SJCRH30 (cell line): Measurements from ENCODE around the gene NRXN2. TPM values are rescaled to one million over a fixed set of nuclear protein-coding genes. Genes with fewer than 3 reads are reported as not detected.

Source experiments
- DNase-seq, 2 experiments: peaks; one replicate each; pipeline ENCODE4 v3.0.0-alpha.2; 2015 to 2020
- H3K27ac ChIP-seq: fragments of 250-450 bp; sonication (Bioruptor Pico); 2 replicates; pipeline ENCODE4 v1.5.1; 2020; ENCODE audit warnings: mild to moderate bottlenecking, moderate library complexity
- H3K27me3 ChIP-seq: fragments of 250-450 bp; sonication (Bioruptor Pico); 2 replicates; pipeline ENCODE4 v1.5.1; 2020; ENCODE audit warnings: mild to moderate bottlenecking, moderate library complexity
- H3K36me3 ChIP-seq: fragments of 250-450 bp; sonication (Bioruptor Pico); 2 replicates; pipeline ENCODE4 v1.5.1; 2020; ENCODE audit warnings: mild to moderate bottlenecking, moderate library complexity
- H3K4me1 ChIP-seq: fragments of 250-450 bp; sonication (Bioruptor Pico); 2 replicates; pipeline ENCODE4 v1.5.1; 2020; ENCODE audit warnings: mild to moderate bottlenecking, moderate library complexity
- H3K4me3 ChIP-seq: fragments of 250-450 bp; sonication (Bioruptor Pico); 2 replicates; pipeline ENCODE4 v1.5.1; 2020; ENCODE audit warnings: mild to moderate bottlenecking, moderate library complexity
- H3K9me3 ChIP-seq: fragments of 250-450 bp; sonication (Bioruptor Pico); replicated peaks from 2 replicates; pipeline ENCODE4 v1.5.1; 2020; ENCODE audit warnings: mild to moderate bottlenecking, moderate library complexity
- total RNA-seq: library from RNA; depleted of rRNA; stranded (reverse); fragments of >200 nt; shearing (Covaris generic); gene quantifications from 2 replicates; pipeline ENCODE4 v1.2.3, GENCODE V29; 2014; rRNA removed

NRXN2 gene
- total RNA-seq, 1 experiment from 2014 or later: 0.08 TPM

- H3K27ac ChIP-seq: no peak overlapping the region
- no peaks in the 10 kb centered on the region for H3K9me3 ChIP-seq
- H3K4me3 ChIP-seq: no peak overlapping the region
- no peaks in the 10 kb centered on the region for H3K36me3 ChIP-seq
- no peak for DNase-seq
- H3K27me3 ChIP-seq: no peaks in the 10 kb centered on the region
- no peaks in the 10 kb centered on the region; the same call in 1 of the 2 replicates for H3K4me1 ChIP-seq
Measured at GRCh38 chr11:64559351-64560138, 163.5 kb downstream of the NRXN2 start.

DNA sequence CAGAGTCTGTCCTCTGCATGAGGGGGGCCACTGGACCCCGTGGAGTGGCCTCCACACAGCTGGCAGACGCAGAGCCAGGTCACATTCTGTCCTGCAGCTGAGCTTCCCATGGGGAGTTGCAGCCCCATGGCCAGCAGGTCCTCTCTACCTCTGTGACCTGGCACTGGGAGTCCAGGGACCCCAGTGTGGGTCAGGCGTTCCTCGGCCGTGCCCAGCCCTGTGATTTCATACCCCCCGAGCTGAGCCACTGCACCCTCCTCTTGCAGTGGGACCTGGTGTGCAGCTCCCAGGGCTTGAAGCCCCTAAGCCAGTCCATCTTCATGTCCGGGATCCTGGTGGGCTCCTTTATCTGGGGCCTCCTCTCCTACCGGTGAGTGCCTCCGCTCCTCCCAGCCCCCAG is 164.1 kb downstream of the NRXN2 start:
- Histone ChIP-seq H3K9me3 (no peaks in the 10 kb centered on the region), H3K36me3 (no peaks in the 10 kb centered on the region), H3K27me3 (no peaks in the 10 kb centered on the region), H3K4me3 (no peak overlapping the region), H3K27ac (no peak overlapping the region), H3K4me1 (no peaks in the 10 kb centered on the region; the same call in 1 of the 2 replicates)
- no peak for DNase-seq

- H3K27ac ChIP-seq: no peak overlapping the region
- H3K36me3 ChIP-seq: no peaks in the 10 kb centered on the region
- H3K9me3 ChIP-seq: no peaks in the 10 kb centered on the region
- DNase-seq: no peak
- no peaks in the 10 kb centered on the region; the same call in 1 of the 2 replicates for H3K4me1 ChIP-seq
- no peak overlapping the region for H3K4me3 ChIP-seq
- H3K27me3 ChIP-seq: no peaks in the 10 kb centered on the region
Measured at GRCh38 chr11:64558065-64558745, 164.8 kb downstream of the NRXN2 start.

DNA sequence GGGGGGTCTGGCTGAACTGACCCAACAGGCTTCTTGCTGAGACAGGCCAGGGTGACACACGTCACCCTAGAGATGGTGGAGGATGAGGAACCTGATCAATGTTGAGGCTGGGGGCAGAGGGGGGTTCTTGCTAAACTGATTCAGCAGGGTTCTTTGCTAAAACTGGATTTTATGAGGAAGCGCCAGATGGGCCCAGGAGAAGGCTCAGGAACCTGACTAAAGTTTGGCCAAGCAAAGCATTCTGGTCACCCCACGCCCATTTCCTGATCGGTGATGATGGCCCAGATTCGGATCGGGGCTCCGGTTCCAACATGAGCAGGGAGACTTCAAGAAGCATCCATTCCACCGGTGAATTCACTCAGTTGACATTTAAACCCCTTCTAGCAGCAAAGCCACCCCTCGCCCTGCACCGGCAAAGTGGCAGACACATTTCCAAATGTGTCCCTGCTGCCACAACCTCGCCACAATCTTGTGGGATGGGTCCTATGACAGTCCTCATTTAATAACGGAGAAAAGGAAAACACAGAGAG is 166.2 kb downstream of the NRXN2 start:
- Histone ChIP-seq H3K4me1 (no peaks in the 10 kb centered on the region; the same call in 1 of the 2 replicates), H3K27me3 (no peaks in the 10 kb centered on the region)
- DNase-seq: no peak

More for the DNA sequence above, 166.2 kb downstream of the NRXN2 start:
- no peak overlapping the region for H3K4me3 ChIP-seq
- no peaks in the 10 kb centered on the region for H3K9me3 ChIP-seq
- no peak overlapping the region for H3K27ac ChIP-seq
- H3K36me3 ChIP-seq: no peaks in the 10 kb centered on the region

Other genes starting within 250 kb of the NRXN2 start
- not detected in 2 replicates for gene SLC22A11, start 167.3 kb downstream of the NRXN2 start, total RNA-seq
- not detected in 2 replicates for gene SLC22A12, start 132.0 kb downstream of the NRXN2 start, total RNA-seq
- 0.42 and 0.46 TPM in 2 replicates for gene RASGRP2, start 20.9 kb upstream of the NRXN2 start, total RNA-seq
- 7.0 and 8.0 TPM in 2 replicates for gene PYGM, start 36.8 kb upstream of the NRXN2 start, total RNA-seq
- 113 and 117 TPM in 2 replicates for gene SF1, start 55.3 kb upstream of the NRXN2 start, total RNA-seq
- gene MAP4K2, start 80.0 kb upstream of the NRXN2 start, total RNA-seq: 8.9 and 9.6 TPM in 2 replicates
- 25.9 and 26.3 TPM in 2 replicates for gene MEN1, start 87.4 kb upstream of the NRXN2 start, total RNA-seq
- gene CDC42BPG, start 121.5 kb upstream of the NRXN2 start, total RNA-seq: 0.03 and 0.10 TPM in 2 replicates
- 43.4 and 45.0 TPM in 2 replicates for gene EHD1, start 155.4 kb upstream of the NRXN2 start, total RNA-seq
- gene ATG2A, start 194.0 kb upstream of the NRXN2 start, total RNA-seq: 6.2 and 7.4 TPM in 2 replicates
- gene PPP2R5B, start 201.5 kb upstream of the NRXN2 start, total RNA-seq: 4.7 and 6.4 TPM in 2 replicates
- not detected in 2 replicates for gene GPHA2, start 212.7 kb upstream of the NRXN2 start, total RNA-seq
- not detected in 2 replicates for gene MAJIN, start 248.9 kb upstream of the NRXN2 start, total RNA-seq